GM19193 (cell line): ENCODE data around the gene DDX49.
A peak's percentile ranks its signal among the peaks of the same experiment; 100 is the strongest.

Experiments used
- POLR2A ChIP-seq: IDR thresholded peaks from 4 replicates; pipeline ENCODE4 v1.6.1; 2011; ENCODE audit not compliant: insufficient read depth, insufficient read length; ENCODE audit errors: extremely low read depth

DDX49 gene, protein sequence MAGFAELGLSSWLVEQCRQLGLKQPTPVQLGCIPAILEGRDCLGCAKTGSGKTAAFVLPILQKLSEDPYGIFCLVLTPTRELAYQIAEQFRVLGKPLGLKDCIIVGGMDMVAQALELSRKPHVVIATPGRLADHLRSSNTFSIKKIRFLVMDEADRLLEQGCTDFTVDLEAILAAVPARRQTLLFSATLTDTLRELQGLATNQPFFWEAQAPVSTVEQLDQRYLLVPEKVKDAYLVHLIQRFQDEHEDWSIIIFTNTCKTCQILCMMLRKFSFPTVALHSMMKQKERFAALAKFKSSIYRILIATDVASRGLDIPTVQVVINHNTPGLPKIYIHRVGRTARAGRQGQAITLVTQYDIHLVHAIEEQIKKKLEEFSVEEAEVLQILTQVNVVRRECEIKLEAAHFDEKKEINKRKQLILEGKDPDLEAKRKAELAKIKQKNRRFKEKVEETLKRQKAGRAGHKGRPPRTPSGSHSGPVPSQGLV

DNA sequence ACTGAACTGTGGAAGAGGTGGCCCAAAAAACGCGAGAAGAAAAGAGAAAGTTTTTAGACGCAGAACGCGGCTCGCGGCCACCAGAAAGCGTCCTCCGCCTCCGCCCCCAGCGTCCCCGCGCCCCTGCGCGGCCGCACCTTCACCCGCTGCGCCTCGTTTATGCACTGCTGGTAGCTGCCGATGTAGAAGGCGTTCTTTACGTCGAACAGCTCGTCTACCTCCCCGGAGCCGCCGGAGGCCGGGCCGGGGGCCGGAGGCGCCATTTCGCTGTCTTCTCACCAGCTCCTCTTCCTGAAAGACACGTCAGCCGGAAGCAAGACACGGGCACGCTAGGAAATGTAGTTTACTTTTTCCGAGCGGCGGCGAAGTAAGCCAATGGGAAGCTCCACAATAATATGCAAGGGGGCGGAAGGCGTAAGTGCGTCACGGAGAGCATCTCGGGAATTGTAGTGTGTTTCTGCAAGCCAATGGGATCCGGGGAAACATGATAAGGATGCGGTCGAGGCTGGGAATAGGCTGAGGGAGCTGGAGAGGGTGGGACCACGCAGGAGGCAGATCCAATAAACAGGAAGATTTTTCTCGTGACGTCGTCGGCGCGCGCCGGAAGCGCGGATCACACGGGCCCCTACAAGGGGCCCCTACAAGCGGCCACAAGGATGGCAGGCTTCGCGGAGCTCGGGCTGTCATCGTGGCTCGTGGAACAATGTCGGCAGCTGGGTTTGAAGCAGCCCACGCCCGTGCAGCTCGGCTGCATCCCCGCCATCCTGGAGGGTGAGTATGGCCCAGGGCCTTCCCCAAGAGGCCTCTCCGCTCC lies at the start of gene DDX49, which contains the start of gene COPE:
Gene DDX49 (plus strand): TSS at position 630 of the 814 bp plus-strand sequence. CDS start 27 bp downstream, at position 657.
Gene COPE (minus strand): TSS at position 302 of the 814 bp plus-strand sequence. CDS start 39 bp downstream, at position 263.
- TF ChIP-seq POLR2A: peak; percentile 96

DNA sequence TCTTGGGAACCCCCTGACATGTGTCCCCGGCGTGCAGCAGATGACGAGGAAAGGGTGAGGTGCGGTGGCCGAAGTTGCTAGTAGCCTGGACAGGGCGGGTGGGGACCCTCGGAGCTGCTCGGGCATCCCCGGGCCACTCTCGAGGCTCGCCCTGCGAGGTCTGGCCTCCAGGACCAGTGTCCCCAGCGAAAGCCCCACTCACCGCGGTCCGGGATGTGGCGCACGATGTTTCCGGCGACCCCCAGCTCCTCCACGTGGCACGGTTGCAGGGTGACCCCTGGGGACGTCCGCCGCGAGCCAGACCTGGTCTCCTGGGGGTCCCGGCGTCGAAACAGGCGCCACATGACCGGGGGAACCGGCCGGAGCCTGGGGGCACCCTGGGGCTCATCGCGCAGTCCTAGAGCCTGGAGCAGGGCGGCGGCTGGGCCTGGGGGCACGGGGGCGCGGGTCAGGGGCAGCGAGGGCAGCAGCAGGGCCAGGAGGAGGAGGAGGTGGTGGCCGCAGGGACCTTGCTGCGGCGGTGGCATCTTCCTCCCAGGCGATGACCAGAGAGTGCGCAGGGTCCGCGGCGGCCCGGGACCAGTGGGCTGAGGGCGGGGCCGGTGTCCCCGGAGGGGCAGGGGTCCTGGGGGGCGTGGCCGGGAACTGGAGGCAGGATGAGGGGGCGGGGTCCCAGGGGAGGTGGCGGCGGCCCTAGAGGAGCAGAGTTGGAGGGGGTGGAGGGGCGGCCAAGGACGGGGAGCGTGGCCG lies 49.6 kb upstream of the DDX49 start:
- peak; percentile 9 for TF ChIP-seq POLR2A

DNA sequence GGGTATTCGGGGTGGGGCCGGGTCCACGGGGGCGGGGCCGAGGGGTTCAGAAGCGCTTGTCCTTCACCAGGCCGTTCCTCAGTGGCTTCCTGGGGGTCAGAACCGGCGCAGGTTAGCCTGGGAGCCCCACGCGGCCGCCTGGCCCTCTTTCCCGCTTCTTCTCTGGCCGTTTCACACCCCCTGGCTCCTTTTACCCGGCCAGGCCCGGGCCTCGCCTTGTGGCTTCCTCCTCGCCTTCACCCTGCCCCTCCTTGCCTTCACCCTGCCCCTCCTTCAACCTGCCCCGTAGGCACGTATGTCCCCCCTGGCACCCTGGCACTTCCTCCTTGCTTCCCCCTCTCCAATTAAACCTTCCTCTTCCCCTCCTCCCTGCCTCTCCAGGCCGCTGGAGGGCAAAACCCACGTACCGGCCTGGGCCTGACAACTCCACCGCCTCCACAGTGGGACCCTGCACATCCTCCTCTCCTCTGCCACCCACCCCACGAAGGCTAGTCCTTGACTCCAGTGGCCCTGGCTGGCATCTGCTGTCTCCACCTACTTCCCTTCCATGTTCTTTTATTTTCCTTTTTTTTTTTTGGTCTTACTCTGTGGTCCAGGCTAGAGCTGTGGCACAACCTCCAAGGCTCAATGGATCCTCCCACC lies 48.9 kb upstream of the DDX49 start:
- TF ChIP-seq POLR2A: no peak

DNA sequence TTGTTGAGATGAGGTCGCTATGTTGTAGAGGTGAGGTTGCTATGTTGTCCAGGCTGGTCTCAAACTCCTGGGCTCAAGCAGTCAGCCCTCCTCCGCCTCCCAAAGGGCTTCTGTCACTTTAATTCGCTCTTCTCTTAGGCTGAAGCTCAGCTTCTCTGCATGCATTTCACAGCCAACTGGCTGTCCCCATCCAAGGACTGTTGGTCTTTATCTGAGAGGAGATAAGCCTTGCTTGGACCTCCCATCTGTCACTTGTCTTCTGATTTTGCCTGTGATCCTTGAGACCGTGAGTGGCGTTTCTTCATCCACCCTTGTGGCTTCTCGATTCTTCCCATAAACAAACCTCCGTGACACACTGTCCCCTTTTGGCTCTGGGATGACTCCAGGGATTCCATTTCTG lies 48.0 kb upstream of the DDX49 start:
- TF ChIP-seq POLR2A: no peak

DNA sequence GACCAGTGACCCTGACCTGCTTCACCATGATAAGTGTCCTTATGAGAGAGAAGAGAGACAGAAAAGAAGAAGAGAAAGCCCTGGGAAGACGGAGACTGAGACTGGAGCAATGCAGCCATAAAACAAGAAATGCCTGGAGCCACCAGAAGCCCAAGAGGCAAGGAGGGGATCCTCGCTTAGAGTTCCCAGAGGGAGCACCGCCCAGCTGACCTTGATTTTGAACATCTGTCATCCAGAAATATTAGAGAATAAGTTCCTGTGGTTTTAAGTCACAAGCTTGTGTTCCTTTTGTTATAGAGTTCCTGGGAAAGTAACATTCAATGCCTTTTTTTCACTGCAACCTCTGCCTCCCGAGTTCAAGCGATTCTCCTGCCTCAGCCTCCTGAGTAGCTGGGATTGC lies 43.8 kb upstream of the DDX49 start:
- TF ChIP-seq POLR2A: no peak

DNA sequence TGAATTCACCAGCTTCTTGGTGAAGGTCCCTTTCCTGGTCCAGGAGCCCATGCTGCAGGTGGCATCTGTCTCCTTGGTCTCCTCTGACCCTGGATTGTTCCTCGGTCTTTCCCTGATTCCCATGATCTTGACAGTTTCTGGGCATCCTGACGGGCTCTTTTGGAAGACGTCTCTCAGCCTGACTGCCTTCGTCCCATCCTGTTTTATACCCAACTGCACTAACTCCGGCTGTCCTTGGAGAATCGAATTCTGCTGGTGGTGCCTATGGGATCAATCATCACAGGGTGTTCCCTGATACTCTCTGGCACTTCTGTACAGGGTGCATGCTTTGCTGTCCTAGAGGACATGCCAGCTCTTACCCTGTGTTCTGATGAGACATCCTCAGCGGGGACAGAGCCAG lies 42.6 kb upstream of the DDX49 start:
- no peak for TF ChIP-seq POLR2A

DNA sequence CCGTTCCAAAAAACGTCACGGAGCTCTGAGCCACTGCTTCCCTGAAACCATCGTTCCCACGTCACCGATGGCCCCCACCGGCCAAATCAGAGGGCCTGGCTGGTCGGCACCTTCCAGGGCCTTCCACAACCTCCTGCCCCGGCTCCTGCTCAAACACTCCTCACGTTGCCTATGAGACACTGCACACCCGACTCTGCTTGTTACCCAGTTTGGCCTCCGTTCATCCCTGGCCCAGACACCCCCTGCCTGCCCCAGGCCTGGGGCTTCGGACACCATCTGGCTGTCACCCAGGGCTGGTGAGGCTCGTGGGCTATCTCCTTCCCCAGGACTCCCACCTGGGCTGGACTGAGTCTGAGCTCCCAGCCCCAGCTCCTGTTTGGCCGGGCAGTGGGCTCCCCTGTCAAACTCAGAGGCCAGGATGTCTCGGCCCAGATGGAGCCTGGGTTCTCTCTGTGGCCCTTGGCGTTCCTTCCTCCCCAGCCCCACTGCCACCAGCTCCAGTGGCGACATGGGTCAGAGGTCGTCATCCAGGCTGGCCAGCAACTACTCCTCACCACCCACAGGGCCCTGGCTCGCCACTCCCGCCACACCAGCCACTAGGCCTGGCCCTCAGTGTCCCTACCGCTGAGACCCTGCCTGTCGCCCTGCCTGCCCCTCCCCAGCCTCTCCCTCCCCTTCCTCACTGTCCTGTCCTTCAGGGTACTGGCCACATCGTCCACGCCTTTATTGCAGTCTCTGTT lies 41.3 kb upstream of the DDX49 start:
- no peak for TF ChIP-seq POLR2A

DNA sequence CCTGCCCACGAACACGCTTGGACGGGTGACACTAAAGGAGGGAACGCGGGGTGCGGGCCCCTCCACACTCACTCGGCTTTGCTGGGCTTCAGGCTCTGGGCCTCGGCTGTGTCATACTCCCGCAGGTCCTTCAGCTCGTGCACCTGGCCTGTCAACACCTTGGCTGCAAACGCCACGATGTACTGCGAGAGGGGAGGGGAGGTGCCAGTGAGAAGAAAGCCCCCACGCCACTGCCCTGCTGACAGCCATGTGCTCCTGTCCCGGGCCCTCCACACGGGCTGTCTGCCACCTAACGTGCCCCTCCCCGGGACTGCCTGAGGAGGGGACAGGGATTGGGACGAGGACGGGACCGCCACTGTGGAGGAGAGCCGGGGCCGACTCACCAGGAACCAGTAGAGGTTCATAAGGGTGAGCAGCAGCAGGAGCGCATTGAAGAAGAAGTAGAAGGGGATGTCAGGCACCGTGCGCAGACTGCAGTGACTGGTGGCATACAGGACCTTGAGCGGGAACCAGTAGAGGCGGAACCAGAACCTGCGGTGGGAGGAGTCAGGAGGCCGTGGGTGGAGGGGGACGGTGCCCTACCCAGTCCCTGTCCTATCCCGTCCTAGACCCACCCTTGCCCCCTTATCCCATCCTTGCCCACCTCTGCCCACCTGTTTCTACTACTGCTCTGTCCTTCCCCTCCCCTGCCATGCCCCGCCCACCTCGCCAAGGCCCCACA lies 40.5 kb upstream of the DDX49 start:
- TF ChIP-seq POLR2A: no peak

DNA sequence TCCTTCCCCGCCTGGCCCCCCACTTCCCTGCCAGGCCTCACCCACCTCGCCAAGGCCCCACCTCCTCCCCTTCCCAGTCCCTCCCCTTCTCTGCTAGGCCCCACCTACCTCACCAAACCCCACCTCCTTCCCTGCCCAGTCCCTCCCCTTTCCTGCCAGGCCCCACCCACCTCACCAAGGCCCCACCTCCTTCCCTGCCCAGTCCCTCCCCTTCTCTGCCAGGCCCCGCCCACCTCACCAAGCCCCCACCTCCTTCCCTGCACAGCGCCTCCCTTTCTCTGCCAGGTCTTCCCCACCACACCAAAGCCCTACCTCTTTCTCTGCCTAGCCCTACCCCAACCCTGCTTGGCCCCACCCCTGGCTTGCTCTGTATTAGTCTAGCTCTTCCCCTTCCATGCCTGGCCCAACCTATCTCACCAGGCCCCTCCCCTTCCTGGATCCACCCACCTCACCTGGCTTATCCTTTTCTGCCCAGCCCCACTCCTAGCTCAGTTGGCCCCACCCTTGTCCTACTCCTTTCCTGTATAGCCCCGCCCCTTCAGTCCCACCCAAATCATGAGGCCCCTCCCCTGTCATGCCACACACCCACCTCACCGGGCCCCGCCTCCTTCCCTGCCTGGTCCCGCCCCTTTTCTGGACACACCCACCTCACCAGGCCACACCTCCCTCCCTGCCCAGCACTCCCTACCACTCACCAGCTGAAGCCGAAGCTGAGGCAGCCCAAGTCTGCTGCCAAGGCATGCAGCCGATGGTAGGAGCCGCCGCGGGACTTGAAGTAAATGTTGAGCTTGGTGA lies 39.7 kb upstream of the DDX49 start:
- TF ChIP-seq POLR2A: no peak

DNA sequence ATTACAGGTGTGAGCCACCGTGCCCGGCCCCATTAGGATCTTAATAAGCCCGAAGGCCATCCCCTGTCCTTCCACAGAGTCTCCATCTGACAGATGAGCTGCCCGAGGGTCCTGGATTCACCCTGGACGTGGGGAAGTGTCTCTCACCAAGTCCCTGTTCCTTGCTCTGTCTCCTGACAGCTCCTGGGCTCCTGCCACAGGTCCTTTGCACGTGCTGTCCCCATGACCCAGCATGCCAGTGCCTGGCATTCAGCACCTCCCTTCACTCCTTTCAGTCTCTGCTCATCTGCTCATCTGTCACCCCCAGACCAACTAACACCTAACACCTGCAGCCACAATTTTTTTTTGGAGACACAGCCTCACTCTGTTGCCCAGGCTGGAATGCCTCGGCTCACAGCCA lies 38.0 kb upstream of the DDX49 start:
- TF ChIP-seq POLR2A: no peak

DNA sequence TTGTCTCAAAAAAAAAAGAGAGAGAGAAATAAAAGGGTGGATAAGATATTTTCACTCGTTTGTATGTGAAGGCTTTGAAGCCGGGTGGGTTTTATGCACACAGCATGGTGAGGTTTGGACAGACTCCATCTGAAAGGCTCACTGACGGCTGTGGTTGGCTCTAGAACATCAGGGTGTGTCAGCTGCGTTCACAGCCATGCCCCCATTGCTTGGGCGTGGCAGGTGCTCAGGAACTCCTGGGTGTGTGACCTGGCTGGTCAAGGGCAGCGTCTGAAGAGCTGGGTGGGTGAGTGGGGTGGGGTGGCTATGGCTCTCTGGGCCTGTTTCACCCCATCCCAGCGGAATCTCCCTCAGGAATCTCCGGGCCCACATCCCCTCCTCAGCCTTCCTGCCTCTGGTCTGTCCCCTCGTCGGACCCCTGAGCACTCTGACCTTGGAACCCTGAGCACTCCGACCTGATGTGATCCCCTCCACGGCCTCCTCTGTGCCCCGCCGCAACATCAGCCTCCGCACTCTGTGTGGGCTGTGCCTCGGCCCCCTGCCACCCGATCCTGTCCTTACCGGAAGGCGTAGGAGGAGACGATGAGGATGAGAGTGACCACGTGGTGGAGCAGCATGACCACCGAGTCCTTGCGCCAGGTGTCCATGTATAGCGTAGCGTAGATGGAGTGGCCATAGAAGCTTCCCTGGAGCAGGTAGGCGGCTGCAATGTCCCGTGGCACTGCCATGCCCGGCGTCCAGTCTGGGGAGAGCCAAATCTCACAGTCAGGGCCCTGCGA lies 35.8 kb upstream of the DDX49 start:
- TF ChIP-seq POLR2A: no peak

DNA sequence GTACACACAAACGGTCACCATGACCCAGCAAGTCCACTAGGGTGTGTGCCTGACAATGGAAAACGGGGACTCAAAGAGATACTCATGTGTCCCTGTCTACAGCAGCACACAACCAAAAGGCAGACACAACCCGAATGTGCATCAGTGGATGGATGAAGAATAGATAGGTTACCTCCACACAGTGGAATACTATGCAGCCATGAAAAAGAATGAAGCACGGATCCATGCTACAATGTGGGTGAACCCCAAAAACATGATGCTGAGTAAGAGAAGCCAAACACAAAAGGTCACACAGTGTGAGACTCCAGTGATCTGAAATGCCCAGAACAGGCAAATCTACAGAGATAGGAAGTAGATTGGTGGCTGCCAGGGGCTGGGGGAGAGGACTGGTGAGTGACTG lies 32.5 kb upstream of the DDX49 start:
- TF ChIP-seq POLR2A: no peak
